Epithelial cell of proximal tubule (primary cell): ENCODE data around the gene INAFM2. TPM values are rescaled to one million over a fixed set of nuclear protein-coding genes. Genes with fewer than 3 reads are reported as not detected.

ENCODE experiments used
- DNase-seq: peaks from one replicate; pipeline ENCODE4 v3.0.0-alpha.2; 2011; ENCODE audit warnings: low read depth
- H3K4me3 ChIP-seq: 2 replicates; pipeline ENCODE4 v1.5.1; 2011; ENCODE audit warnings: low read depth, mild to moderate bottlenecking, low read length
- total RNA-seq: library from RNA; depleted of rRNA; stranded (reverse); fragments of >200 nt; gene quantifications from 2 replicates; pipeline ENCODE4 v1.2.3, GENCODE V29; 2015
- TF ChIP-seq, protein P1 (sequence below): conservative IDR thresholded peaks from 2 replicates; pipeline ENCODE4 v1.5.1; 2012; ENCODE audit warnings: low read depth, mild to moderate bottlenecking, low read length

The INAFM2 gene
- total RNA-seq, 1 donor from 2014 or later = 15.3 TPM

- DNase-seq = no peak
- TF ChIP-seq, protein P1, sequence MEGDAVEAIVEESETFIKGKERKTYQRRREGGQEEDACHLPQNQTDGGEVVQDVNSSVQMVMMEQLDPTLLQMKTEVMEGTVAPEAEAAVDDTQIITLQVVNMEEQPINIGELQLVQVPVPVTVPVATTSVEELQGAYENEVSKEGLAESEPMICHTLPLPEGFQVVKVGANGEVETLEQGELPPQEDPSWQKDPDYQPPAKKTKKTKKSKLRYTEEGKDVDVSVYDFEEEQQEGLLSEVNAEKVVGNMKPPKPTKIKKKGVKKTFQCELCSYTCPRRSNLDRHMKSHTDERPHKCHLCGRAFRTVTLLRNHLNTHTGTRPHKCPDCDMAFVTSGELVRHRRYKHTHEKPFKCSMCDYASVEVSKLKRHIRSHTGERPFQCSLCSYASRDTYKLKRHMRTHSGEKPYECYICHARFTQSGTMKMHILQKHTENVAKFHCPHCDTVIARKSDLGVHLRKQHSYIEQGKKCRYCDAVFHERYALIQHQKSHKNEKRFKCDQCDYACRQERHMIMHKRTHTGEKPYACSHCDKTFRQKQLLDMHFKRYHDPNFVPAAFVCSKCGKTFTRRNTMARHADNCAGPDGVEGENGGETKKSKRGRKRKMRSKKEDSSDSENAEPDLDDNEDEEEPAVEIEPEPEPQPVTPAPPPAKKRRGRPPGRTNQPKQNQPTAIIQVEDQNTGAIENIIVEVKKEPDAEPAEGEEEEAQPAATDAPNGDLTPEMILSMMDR = no peak
- H3K4me3 ChIP-seq = no peak overlapping the region
Observed at GRCh38 chr15:40278026-40278425, 45.5 kb upstream of the INAFM2 start.

GRCh38 chr15:40279437-40280141, 43.9 kb upstream of the INAFM2 start:
- no peak for DNase-seq
- TF ChIP-seq, protein P1 = peak; percentile 95
- no peak overlapping the region for H3K4me3 ChIP-seq

DNA sequence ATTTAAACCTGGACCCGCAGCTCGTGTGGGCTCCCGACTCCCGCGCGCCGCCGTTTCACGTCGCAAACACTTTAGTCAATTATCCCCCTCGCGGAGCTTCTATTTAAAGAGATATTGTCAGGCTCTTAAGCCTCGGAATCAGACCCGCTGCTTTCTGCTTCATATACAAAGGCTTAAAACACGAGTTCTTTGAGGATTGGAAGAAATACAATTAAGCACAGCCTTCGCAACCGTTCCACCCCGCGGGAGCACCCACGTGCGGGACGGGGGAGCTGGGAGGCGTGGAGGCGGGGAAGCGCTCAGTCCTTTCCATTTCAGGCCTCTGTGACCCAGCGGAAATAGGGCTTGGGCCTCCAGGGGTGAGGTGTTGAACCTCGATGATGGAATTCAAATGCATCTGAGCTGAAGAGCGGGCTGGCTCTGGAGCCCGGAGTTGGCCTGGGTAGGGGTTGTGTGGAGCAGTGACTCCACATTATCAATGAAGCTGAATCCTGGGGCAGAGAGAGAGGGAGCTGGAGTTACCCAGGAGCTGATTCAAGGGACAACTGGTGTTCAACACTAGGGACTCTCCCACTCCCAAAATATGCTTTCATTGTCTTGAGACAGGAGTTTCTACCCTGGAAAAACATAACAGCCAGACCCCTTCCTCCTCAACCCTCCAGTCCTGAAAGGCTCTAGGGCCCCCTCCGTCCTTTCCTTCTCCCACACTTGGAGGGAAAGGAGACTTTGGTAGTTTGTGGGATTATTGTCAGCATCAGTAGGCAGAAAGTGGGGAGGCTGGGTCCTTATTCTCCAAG, 43.0 kb upstream of the INAFM2 start:
- no peak for DNase-seq
- TF ChIP-seq, protein P1 = no peak
- no peak overlapping the region for H3K4me3 ChIP-seq

GRCh38 chr15:40281057-40281800, 42.3 kb upstream of the INAFM2 start:
- no peak overlapping the region for H3K4me3 ChIP-seq
- no peak for DNase-seq
- TF ChIP-seq, protein P1 = no peak

GRCh38 chr15:40281801-40282146, 41.7 kb upstream of the INAFM2 start:
- TF ChIP-seq, protein P1 = no peak
- peak overlapping the region; percentile 35 for H3K4me3 ChIP-seq
- no peak for DNase-seq

DNA sequence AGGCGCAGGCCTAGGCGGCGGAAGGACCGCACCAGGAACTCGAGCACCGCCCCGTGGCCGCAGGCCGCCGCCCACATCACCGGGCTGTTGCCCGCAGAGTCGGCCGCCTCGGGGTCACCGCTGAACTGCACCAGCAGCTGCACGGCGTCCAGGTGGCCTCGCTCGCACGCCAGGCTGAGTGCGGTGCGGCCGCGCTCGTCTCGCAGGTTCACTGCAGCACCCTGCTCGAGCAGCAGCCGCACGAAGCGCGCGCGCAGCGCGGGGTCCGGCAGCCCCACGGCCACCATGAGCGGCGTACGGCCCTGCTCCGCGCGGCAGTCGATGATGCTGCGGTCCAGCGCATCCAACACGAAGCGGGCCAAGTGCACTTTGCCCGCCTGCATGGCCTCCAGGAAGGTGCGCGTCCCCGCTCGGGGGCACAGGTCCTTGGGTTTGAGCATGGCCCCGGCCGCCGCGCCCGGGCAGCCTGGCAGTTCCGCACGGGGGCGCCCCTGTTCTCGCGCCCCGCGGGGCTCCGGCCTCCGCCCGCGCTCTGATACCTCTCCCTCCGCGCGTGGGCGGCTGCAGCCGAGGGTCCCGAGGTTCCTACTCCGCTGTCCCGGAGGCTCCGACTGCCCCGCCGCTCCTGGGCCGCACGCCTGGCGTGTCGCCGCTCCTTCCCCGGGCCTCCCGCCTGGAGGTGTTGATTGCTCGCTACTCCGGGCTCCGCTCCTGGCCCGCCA, 41.2 kb upstream of the INAFM2 start:
- TF ChIP-seq, protein P1 = peak; percentile 22
- H3K4me3 ChIP-seq = peak overlapping the region; percentile 35
- no peak for DNase-seq
